ENCODE data around the gene TSPAN18. TPM values are rescaled to one million over a fixed set of nuclear protein-coding genes. Genes with fewer than 3 reads are reported as not detected.

TSPAN18 gene
- total and polyA plus RNA-seq, 10 of the 15 experiments (the other 5 are each of a cell fraction or from before 2014, with no cell fraction given): 0.02 to 0.77 (median 0.13) TPM; not detected in 1

- Histone ChIP-seq H3K36me3 (ENCODE audit: control insufficient read depth in 2 of 2, insufficient read depth in 2 of 2, low read length in 1 of 2) (no peaks in the 10 kb centered on the region), H3K4me2 (ENCODE audit: control insufficient read depth, insufficient read depth) (no peak overlapping the region), H2AFZ (ENCODE audit: control insufficient read depth, low read depth, low read length) (no peak overlapping the region), H3K9me3 (replicated peaks; ENCODE audit: control insufficient read depth, insufficient read depth, low read length) (peaks cover 2% of the 10 kb centered on the region; the same call in 1 of the 3 replicates), H3K4me1 (ENCODE audit: control insufficient read depth, insufficient read depth, low read length) (no peaks in the 10 kb centered on the region), H3K79me2 (ENCODE audit: control insufficient read depth, insufficient read depth, low read length) (no peaks in the 10 kb centered on the region), H3K27me3 (replicated peaks in 1 of 2; ENCODE audit: control insufficient read depth in 2 of 2, insufficient read depth in 2 of 2, low read length in 1 of 2) (peaks cover 2 to 6% of the 10 kb centered on the region in 2 experiments; a peak in 3 of 4 replicates), H4K20me1 (ENCODE audit: control insufficient read depth, insufficient read depth) (no peaks in the 10 kb centered on the region; the same call in 1 of the 2 replicates), H3K27ac (ENCODE audit: control insufficient read depth, insufficient read depth) (no peak overlapping the region), H3K9ac (ENCODE audit: control insufficient read depth, insufficient read depth, low read length) (no peak overlapping the region), H3K4me3 (no peak overlapping the region)
- ATAC-seq: no peak
- 25% methylated on average over 2 of the region's 2 CpGs for WGBS (ENCODE audit: insufficient coverage, insufficient replicate concordance, low lambda C conversion rate, missing lambda C conversion rate)
- SMC1A ChIA-PET (ENCODE audit: uncharacterized antibody, unreplicated experiment): no interaction called here
- no peak for FAIRE-seq
- DNase-seq (ENCODE audit: low read depth, low spot score): no peak
- in situ Hi-C loops (cut with MboI): no loop called here
- TF ChIP-seq ZBTB40 (IDR thresholded peaks at IDR 0.05; ENCODE audit: borderline replicate concordance): no peak
- TF ChIP-seq E4F1 (IDR thresholded peaks at IDR 0.05; ENCODE audit: borderline replicate concordance, partially characterized antibody): no peak
- no peak for TF ChIP-seq REST (IDR thresholded peaks at IDR 0.05; ENCODE audit: low read depth, low read length)
- no peak for TF ChIP-seq ATF7 (IDR thresholded peaks at IDR 0.05; ENCODE audit: low read depth)
- TF ChIP-seq EGR1 (IDR thresholded peaks at IDR 0.05; ENCODE audit: borderline replicate concordance in 1 of 2, low read depth in 2 of 2, low read length in 2 of 2): no peak
- no peak for TF ChIP-seq RFX5 (IDR thresholded peaks at IDR 0.05; ENCODE audit: low read depth, low read length)
- no peak for TF ChIP-seq IKZF2 (IDR thresholded peaks at IDR 0.05)
- no peak for TF ChIP-seq SMARCA5 (IDR thresholded peaks at IDR 0.05)
- RAD21 ChIA-PET (ENCODE audit: unreplicated experiment): no interaction called here
- POLR2A ChIA-PET: no interaction called here
- CTCF ChIA-PET: interaction anchor here (1.4 kb wide), 1 partner anchor 25 kb away, joined by 5 read pairs; no protein-coding TSS in a partner anchor
- intact Hi-C loops (cut with micrococcal nuclease; ENCODE audit: unreplicated experiment): no loop called here
- BruUV-seq (replicated peaks): no TSS peak
Observed at GRCh38 chr11:44952082-44952481, 225.3 kb downstream of the TSPAN18 start.
